GM12878 (cell line): ENCODE measurements around the gene PLD4. TPM values are rescaled to one million over a fixed set of nuclear protein-coding genes. Genes with fewer than 3 reads are reported as not detected.

Source experiments
- ATAC-seq: fragments of 200-7000 bp; cut with Tn5 transposase; 3 replicates; pipeline ENCODE4 v1.9.1; 2020; ENCODE audit warnings: mild to moderate bottlenecking, moderate library complexity
- BruUV-seq: library from RNA; stranded (reverse); fragments of 400-500 nt; replicated peaks from 2 replicates; lab custom pipeline; 2021; lab: Mats Ljungman, UMichigan
- CTCF ChIA-PET: fragments of 300-600 bp; sonication (Branson Sonifier 250); formaldehyde crosslinking; extraction: SDS; loops from one replicate; lab custom pipeline; 2021; ENCODE audit warnings: inconsistent platforms; lab: Yijun Ruan, JAX
- POLR2A ChIA-PET: fragments of 350-600 bp; formaldehyde crosslinking; extraction: SDS; loops from one replicate; lab custom pipeline; 2021; ENCODE audit warnings: inconsistent platforms; lab: Charles Lee
- RAD21 ChIA-PET: fragments of 300-600 bp; sonication (Branson Sonifier 250); formaldehyde crosslinking; loops from one replicate; lab custom pipeline; 2023; ENCODE audit warnings: antibody characterized with exemption; ENCODE audit not compliant: unreplicated experiment; lab: Charles Lee
- SMC1A ChIA-PET: fragments of 300-600 bp; sonication (Branson Sonifier 250); formaldehyde crosslinking; loops from one replicate; lab custom pipeline; 2023; ENCODE audit not compliant: unreplicated experiment, uncharacterized antibody; lab: Charles Lee
- DNase-seq: peaks from one replicate; pipeline ENCODE4 v3.0.0-alpha.2; 2011; ENCODE audit warnings: low read depth, low spot score
- FAIRE-seq: peaks from 3 replicates; lab custom pipeline; 2011; peaks lifted over from hg19 to GRCh38; lab: Jason Lieb, UNC
- H2AFZ ChIP-seq: 2 replicates; pipeline ENCODE4 v1.6.0; 2011; ENCODE audit warnings: low read depth, low read length, control low read depth; ENCODE audit not compliant: control insufficient read depth
- H3K27ac ChIP-seq: 2 replicates; pipeline ENCODE4 v1.5.1; 2011; ENCODE audit warnings: control low read depth; ENCODE audit not compliant: control insufficient read depth, insufficient read depth
- H3K27me3 ChIP-seq, 2 experiments: replicated peaks in 1 of 2; 2 replicates each; pipeline versions ENCODE4 v1.6.0 to v1.6.1; 2011; ENCODE audit warnings: low read length in 1 of 2; ENCODE audit not compliant: control insufficient read depth in 2 of 2, insufficient read depth in 2 of 2
- H3K36me3 ChIP-seq, 2 experiments: 2 replicates each; pipeline ENCODE4 v1.5.1; 2011; ENCODE audit warnings: low read length in 1 of 2; ENCODE audit not compliant: control insufficient read depth in 2 of 2, insufficient read depth in 2 of 2
- H3K4me1 ChIP-seq: 2 replicates; pipeline ENCODE4 v1.6.1; 2011; ENCODE audit warnings: mild to moderate bottlenecking, low read length, moderate library complexity, mixed read lengths; ENCODE audit not compliant: control insufficient read depth, insufficient read depth
- H3K4me2 ChIP-seq: 2 replicates; pipeline ENCODE4 v1.6.0; 2011; ENCODE audit warnings: control low read depth; ENCODE audit not compliant: control insufficient read depth, insufficient read depth
- H3K4me3 ChIP-seq: fragments of 200-600 bp; sonication (generic); 2 replicates; pipeline ENCODE4 v1.5.1; 2016
- H3K79me2 ChIP-seq: 2 replicates; pipeline ENCODE4 v1.6.0; 2011; ENCODE audit warnings: low read length; ENCODE audit not compliant: control insufficient read depth, insufficient read depth
- H3K9ac ChIP-seq: 2 replicates; pipeline ENCODE4 v1.8.0; 2011; ENCODE audit warnings: low read length, control low read depth, mixed read lengths; ENCODE audit not compliant: control insufficient read depth, insufficient read depth
- H3K9me3 ChIP-seq: replicated peaks from 3 replicates; pipeline ENCODE4 v1.5.1; 2011; ENCODE audit warnings: mild to moderate bottlenecking, low read length; ENCODE audit not compliant: control insufficient read depth, insufficient read depth
- H4K20me1 ChIP-seq: 2 replicates; pipeline ENCODE4 v1.6.0; 2011; ENCODE audit not compliant: control insufficient read depth, insufficient read depth
- GABPA ChIP-seq: IDR thresholded peaks from 2 replicates; pipeline ENCODE4 v1.6.1; 2014; ENCODE audit warnings: antibody characterized with exemption, low read depth, mild to moderate bottlenecking, inconsistent platforms
- NR2F1 ChIP-seq: fragments of 450-650 bp; conservative IDR thresholded peaks from 2 replicates; pipeline ENCODE4 v1.6.1; 2017; ENCODE audit warnings: mild to moderate bottlenecking
- RAD51 ChIP-seq: fragments of 450-650 bp; IDR thresholded peaks from 2 replicates; pipeline ENCODE4 v1.6.1; 2016; ENCODE audit warnings: moderate library complexity, mild to moderate bottlenecking, inconsistent platforms
- RBBP5 ChIP-seq: fragments of 200-600 bp; sonication (generic); conservative IDR thresholded peaks from 2 replicates; pipeline ENCODE4 v1.6.1; 2016
- TAF1 ChIP-seq: IDR thresholded peaks from 2 replicates; pipeline ENCODE4 v1.6.1; 2011; ENCODE audit warnings: mild to moderate bottlenecking, low read depth, low read length, borderline replicate concordance
- WGBS: methylation state at CpG from one replicate; pipeline ENCODE4 v1.1.6; 2016; ENCODE audit warnings: low lambda C conversion rate; ENCODE audit not compliant: insufficient replicate concordance, insufficient coverage; ENCODE audit errors: missing lambda C conversion rate; 5-methylcytosine and 5-hydroxymethylcytosine counted together
- in situ Hi-C: fragments of 300-500 bp; cut with MboI; formaldehyde crosslinking; loops from 9 replicates; pipeline ENCODE4 v1.14.3; 2018; ENCODE audit warnings: mixed read lengths
- intact Hi-C: fragments of 100-400 bp; cut with micrococcal nuclease; formaldehyde crosslinking; loops from one replicate; pipeline ENCODE4 v1.14.2; 2022; ENCODE audit not compliant: unreplicated experiment
- polyA plus RNA-seq, 11 experiments: library from polyadenylated mRNA; depleted of rRNA in 4 of 11; unstranded in 6 of 11; stranded (reverse) in 5 of 11; fragments of >200 nt; fragmentation: Nextera tagmentation in 4 of 11; fragmentation: Illumina TruSeq in 1 of 11; extraction: Ambion mirVana in 4 of 11; extraction: Trizol in 1 of 11; gene quantifications; 1 replicate in 1 of 11; 2 replicates in 10 of 11; pipeline versions ENCODE4 v1.2.1 to v1.2.3, GENCODE V29; 2011 to 2016; ENCODE audit warnings: inconsistent platforms in 2 of 11, missing spikeins in 2 of 11, low read depth in 1 of 11
- total RNA-seq, 4 experiments: library from RNA; depleted of rRNA in 3 of 4; stranded (reverse); fragments of >200 nt in 3 of 4; fragmentation: Illumina TruSeq in 1 of 4; extraction: Trizol in 1 of 4; gene quantifications; 2 replicates each; pipeline versions ENCODE4 v1.2.1 to v1.2.3, GENCODE V29; 2013 to 2021
- TF ChIP-seq, protein P1 (sequence below): IDR thresholded peaks from 2 replicates; pipeline ENCODE4 v1.6.1; 2011; ENCODE audit warnings: low read depth, mild to moderate bottlenecking, low read length, moderate library complexity, borderline replicate concordance; ENCODE audit errors: extremely low read depth

The PLD4 gene
- total and polyA plus RNA-seq, 10 of the 15 experiments (the other 5 are each of a cell fraction or from before 2014, with no cell fraction given) = 0.20 to 57.7 (median 9.9) TPM

DNA sequence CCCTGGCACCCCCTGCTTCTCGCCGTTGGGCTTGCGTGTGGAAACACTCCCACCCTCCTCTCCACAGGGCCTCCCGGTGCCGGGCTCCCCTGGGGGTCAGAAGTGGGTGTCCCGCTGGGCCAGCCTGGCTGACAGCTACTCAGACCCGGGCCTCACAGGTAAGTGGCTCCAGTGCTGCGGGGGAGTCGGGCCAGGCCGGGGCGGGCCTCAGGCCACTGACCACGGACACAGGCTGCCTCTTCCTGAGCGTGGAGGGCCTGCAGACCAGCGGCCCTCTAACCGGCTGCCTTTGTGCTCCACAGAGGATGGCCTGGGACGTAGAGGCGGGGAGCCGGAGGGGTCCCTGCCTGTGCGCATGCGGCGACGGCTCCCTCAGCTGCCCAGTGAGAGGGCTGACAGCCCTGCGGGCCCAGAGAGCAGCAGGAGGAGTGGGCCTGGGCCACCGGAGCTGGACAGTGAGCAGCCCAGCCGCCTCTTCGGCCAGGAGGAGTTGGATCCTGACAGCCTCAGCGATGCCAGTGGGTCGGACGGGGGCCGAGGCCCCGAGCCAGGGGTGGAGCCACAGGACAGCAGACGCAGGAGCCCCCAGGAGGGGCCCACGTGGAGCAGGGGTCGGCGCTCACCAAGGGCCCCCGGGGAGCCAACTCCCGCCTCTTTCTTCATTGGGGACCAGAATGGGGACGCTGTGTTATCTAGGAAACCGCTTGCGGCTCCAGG, 38.5 kb upstream of the PLD4 start:
- H3K9ac ChIP-seq = no peak overlapping the region
- no peak overlapping the region for H2AFZ ChIP-seq
- RAD21 ChIA-PET = no interaction called here
- no TSS peak for BruUV-seq
- FAIRE-seq (no peak), DNase-seq (no peak), ATAC-seq (no peak)
- TF ChIP-seq RAD51 (no peak), GABPA (no peak), TAF1 (no peak), NR2F1 (no peak), RBBP5 (no peak)
- TF ChIP-seq, protein P1, sequence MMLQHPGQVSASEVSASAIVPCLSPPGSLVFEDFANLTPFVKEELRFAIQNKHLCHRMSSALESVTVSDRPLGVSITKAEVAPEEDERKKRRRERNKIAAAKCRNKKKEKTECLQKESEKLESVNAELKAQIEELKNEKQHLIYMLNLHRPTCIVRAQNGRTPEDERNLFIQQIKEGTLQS = no peak
- H3K9me3 ChIP-seq = no peaks in the 10 kb centered on the region
- no peaks in the 10 kb centered on the region for H3K4me1 ChIP-seq
- no peak overlapping the region for H3K4me3 ChIP-seq
- no peaks in the 10 kb centered on the region for H3K79me2 ChIP-seq
- no peaks in the 10 kb centered on the region for H3K36me3 ChIP-seq
- no peaks in the 10 kb centered on the region for H3K27me3 ChIP-seq
- no peak overlapping the region for H3K27ac ChIP-seq
- in situ Hi-C loops (no loop called here), intact Hi-C loops (no loop called here)
- 55% methylated on average over 31 of the region's 40 CpGs for WGBS
- H4K20me1 ChIP-seq = no peaks in the 10 kb centered on the region
- SMC1A ChIA-PET = no interaction called here
- POLR2A ChIA-PET = no interaction called here
- CTCF ChIA-PET = no interaction called here
- no peak overlapping the region for H3K4me2 ChIP-seq
